Colonic mucosa (tissue), 4 donors: ENCODE measurements around the gene MTR. TPM values are rescaled to one million over a fixed set of nuclear protein-coding genes. Genes with fewer than 3 reads are reported as not detected.

ENCODE experiments used
- DNase-seq: peaks from one replicate; pipeline ENCODE4 v3.0.0-alpha.2; 2020
- H3K27ac ChIP-seq: fragments of 200-600 bp; one replicate; pipeline ENCODE4 v1.8.0; 2021
- H3K27me3 ChIP-seq: fragments of 200-600 bp; one replicate; pipeline ENCODE4 v1.8.0; 2021
- H3K36me3 ChIP-seq: fragments of 200-600 bp; one replicate; pipeline ENCODE4 v1.8.0; 2021
- H3K4me1 ChIP-seq: fragments of 200-600 bp; one replicate; pipeline ENCODE4 v1.8.0; 2021; ENCODE audit warnings: mild to moderate bottlenecking
- H3K4me3 ChIP-seq: fragments of 200-600 bp; one replicate; pipeline ENCODE4 v1.8.0; 2021
- H3K9ac ChIP-seq, 2 donors: one replicate each; pipeline ENCODE4 v1.7.0; 2013; ENCODE audit warnings: control low read depth in 2 of 2, low read depth in 2 of 2, low read length in 2 of 2
- H3K9me3 ChIP-seq: fragments of 200-600 bp; one replicate; pipeline ENCODE4 v1.8.0; 2021
- CTCF ChIP-seq: fragments of 200-600 bp; IDR thresholded peaks from one replicate; pipeline ENCODE4 v1.8.0; 2022; ENCODE audit warnings: antibody characterized with exemption, mild to moderate bottlenecking
- intact Hi-C: fragments of 100-400 bp; cut with DNase I; formaldehyde crosslinking; loops from one replicate; pipeline ENCODE4 v1.14.1; 2022
- total RNA-seq, 2 donors: library from RNA; stranded (reverse); fragmentation: NEBNext Ultra II Directional in 1 of 2; extraction: Animal tissue kit (Norgen Biotek cat#: 25700) in 1 of 2; gene quantifications; one replicate each; pipeline ENCODE4 v1.2.1, GENCODE V29; 2021
- donor health status: healthy.
- donor health status: DM: no; HTN: no; CAD: no.
- donor health status: DM: no; HTN: no; CAD: no.

MTR gene
- total RNA-seq, 2 donors from 2014 or later: 20.5 to 24.4 TPM

DNA sequence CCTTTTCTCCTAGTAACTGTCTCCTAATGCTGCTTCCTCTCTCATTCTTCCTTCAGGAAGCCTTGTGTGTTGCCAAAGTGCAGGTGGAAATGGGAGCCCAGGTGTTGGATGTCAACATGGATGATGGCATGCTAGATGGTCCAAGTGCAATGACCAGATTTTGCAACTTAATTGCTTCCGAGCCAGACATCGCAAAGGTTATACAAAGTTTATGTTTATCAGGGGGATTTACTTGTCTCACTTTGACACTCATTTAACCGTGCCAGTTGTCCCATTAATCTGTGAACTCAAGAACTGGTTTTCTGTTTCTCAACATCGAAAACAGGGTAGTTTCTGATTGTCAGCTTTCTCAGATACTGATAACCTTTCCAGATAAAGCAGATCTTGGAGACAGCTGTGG is 40.4 kb downstream of the MTR start:
- H3K9ac ChIP-seq: no peak overlapping the region
- TF ChIP-seq CTCF: no peak
- H3K27ac ChIP-seq: no peak overlapping the region
- no peaks in the 10 kb centered on the region for H3K4me1 ChIP-seq
- H3K36me3 ChIP-seq: peaks cover 4% of the 10 kb centered on the region
- intact Hi-C loops: no loop called here
- DNase-seq: no peak
- H3K4me3 ChIP-seq: no peak overlapping the region
- no peaks in the 10 kb centered on the region for H3K9me3 ChIP-seq
- H3K27me3 ChIP-seq: no peaks in the 10 kb centered on the region

DNA sequence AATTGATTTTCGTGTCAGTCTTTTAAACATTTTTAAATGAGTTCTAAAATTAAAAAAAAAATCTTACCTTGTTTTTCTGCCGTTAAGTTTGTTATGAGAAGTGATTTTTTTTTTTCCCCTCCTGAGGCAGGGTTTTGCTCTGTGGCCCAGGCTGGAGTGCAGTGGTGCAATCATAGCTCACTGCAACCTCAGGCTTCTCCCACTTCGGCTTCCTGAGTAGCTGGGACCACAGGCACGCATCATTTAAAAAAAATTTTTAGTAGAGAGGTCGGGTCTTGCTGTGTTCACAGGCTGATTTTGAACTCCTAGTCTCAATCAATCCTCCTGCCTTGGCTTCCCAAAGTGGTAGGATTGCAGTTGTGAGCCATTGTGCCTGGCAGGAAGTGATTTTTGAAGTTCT is 41.1 kb downstream of the MTR start:
- no peak for DNase-seq
- no peaks in the 10 kb centered on the region for H3K9me3 ChIP-seq
- H3K4me3 ChIP-seq: no peak overlapping the region
- no peaks in the 10 kb centered on the region for H3K4me1 ChIP-seq
- H3K9ac ChIP-seq: no peak overlapping the region
- H3K27me3 ChIP-seq: no peaks in the 10 kb centered on the region
- intact Hi-C loops: no loop called here
- no peak overlapping the region for H3K27ac ChIP-seq
- H3K36me3 ChIP-seq: peaks cover 4% of the 10 kb centered on the region
- TF ChIP-seq CTCF: no peak

DNA sequence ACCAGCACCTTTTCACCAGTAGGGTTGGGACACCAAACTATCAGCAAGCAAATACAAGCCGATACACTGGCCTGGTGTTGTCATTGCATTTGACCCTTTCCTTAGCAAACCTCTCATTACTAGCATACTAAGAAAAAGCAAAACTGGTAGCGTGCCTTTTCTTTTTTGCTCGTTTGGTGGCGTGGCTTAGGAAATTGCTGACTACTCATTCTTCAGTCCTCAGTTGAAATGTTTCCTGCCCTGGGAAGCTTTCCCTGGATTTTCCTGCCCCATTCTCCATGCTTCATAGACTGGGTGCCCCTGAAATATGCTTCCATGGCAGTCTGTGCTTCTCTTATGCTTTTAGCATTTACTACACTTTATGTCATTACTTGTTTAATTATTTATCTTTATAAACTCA is 42.0 kb downstream of the MTR start:
- TF ChIP-seq CTCF: no peak
- H3K9me3 ChIP-seq: no peaks in the 10 kb centered on the region
- H3K27ac ChIP-seq: no peak overlapping the region
- peaks cover 4% of the 10 kb centered on the region for H3K36me3 ChIP-seq
- no peak overlapping the region for H3K4me3 ChIP-seq
- intact Hi-C loops: no loop called here
- H3K4me1 ChIP-seq: no peaks in the 10 kb centered on the region
- H3K27me3 ChIP-seq: no peaks in the 10 kb centered on the region
- DNase-seq: no peak
- H3K9ac ChIP-seq: no peak overlapping the region

GRCh38 chr1:236837897-236838296 is 42.8 kb downstream of the MTR start:
- intact Hi-C loops: no loop called here
- Histone ChIP-seq H3K4me3 (no peak overlapping the region), H3K36me3 (peaks cover 4% of the 10 kb centered on the region)

GRCh38 chr1:236841341-236841740 is 46.2 kb downstream of the MTR start:
- intact Hi-C loops: no loop called here
- no peak overlapping the region for H3K27ac ChIP-seq
- H3K9ac ChIP-seq: no peak overlapping the region
- no peaks in the 10 kb centered on the region for H3K4me1 ChIP-seq
- no peak overlapping the region for H3K4me3 ChIP-seq
- no peaks in the 10 kb centered on the region for H3K9me3 ChIP-seq
- no peak for DNase-seq
- H3K36me3 ChIP-seq: no peaks in the 10 kb centered on the region
- H3K27me3 ChIP-seq: no peaks in the 10 kb centered on the region
- no peak for TF ChIP-seq CTCF

More at GRCh38 chr1:236837897-236838296, 42.8 kb downstream of the MTR start:
- no peak for DNase-seq
- Histone ChIP-seq H3K9me3 (no peaks in the 10 kb centered on the region), H3K27me3 (no peaks in the 10 kb centered on the region), H3K4me1 (no peaks in the 10 kb centered on the region), H3K27ac (no peak overlapping the region), H3K9ac (no peak overlapping the region)
- no peak for TF ChIP-seq CTCF
